GM12875 (cell line): ENCODE results near the gene FCRL5.

Source experiments
- H3K4me3 ChIP-seq: one replicate; pipeline ENCODE4 v1.5.1; 2011; ENCODE audit warnings: low read depth, low read length, control low read depth
- TF ChIP-seq, protein P1 (sequence below): IDR thresholded peaks from 2 replicates; pipeline ENCODE4 v1.5.1; 2011; ENCODE audit warnings: low read depth, mild to moderate bottlenecking, control low read depth, inconsistent platforms, low read length, moderate library complexity, borderline replicate concordance; ENCODE audit not compliant: insufficient read depth

The FCRL5 gene

GRCh38 chr1:157551694-157552693 lies at the start of gene FCRL5:
Gene FCRL5, minus strand, starts transcription at chr1:157552515. Its CDS starts 153 bp downstream, at chr1:157552362.
- no peak within 1 kb of the TSS for H3K4me3 ChIP-seq
- TF ChIP-seq, protein P1, sequence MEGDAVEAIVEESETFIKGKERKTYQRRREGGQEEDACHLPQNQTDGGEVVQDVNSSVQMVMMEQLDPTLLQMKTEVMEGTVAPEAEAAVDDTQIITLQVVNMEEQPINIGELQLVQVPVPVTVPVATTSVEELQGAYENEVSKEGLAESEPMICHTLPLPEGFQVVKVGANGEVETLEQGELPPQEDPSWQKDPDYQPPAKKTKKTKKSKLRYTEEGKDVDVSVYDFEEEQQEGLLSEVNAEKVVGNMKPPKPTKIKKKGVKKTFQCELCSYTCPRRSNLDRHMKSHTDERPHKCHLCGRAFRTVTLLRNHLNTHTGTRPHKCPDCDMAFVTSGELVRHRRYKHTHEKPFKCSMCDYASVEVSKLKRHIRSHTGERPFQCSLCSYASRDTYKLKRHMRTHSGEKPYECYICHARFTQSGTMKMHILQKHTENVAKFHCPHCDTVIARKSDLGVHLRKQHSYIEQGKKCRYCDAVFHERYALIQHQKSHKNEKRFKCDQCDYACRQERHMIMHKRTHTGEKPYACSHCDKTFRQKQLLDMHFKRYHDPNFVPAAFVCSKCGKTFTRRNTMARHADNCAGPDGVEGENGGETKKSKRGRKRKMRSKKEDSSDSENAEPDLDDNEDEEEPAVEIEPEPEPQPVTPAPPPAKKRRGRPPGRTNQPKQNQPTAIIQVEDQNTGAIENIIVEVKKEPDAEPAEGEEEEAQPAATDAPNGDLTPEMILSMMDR: no peak

- TF ChIP-seq, protein P1: no peak
- no peak overlapping the region for H3K4me3 ChIP-seq
Measured at GRCh38 chr1:157600236-157600635, 47.9 kb upstream of the FCRL5 start.

- TF ChIP-seq, protein P1: no peak
- H3K4me3 ChIP-seq: no peak within 1 kb of the TSS
Measured at GRCh38 chr1:157597959-157598667, 45.8 kb upstream of the FCRL5 start, which contains the start of gene FCRL4. Gene FCRL4, minus strand, starts transcription at chr1:157598085. Its CDS starts 141 bp downstream, at chr1:157597944.

DNA sequence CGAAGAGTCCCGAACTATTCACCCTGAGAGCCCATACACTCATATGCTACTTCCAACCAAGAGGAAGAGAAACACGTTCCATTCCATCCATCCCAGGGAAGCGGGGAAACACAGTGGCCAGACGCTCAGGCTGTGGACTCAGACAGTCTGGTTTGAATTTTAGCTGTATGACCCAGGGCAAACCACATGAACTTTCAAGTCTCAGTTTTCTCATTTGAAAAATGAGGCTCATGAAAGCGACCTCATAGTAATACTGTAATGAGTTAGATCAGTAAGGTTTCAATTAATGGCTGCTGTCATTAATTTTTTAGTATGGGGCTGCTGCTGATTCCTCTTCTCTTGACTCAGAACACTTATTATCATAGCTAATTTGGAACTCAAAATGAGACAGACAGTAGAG lies 44.1 kb upstream of the FCRL5 start:
- TF ChIP-seq, protein P1: no peak
- no peak overlapping the region for H3K4me3 ChIP-seq

DNA sequence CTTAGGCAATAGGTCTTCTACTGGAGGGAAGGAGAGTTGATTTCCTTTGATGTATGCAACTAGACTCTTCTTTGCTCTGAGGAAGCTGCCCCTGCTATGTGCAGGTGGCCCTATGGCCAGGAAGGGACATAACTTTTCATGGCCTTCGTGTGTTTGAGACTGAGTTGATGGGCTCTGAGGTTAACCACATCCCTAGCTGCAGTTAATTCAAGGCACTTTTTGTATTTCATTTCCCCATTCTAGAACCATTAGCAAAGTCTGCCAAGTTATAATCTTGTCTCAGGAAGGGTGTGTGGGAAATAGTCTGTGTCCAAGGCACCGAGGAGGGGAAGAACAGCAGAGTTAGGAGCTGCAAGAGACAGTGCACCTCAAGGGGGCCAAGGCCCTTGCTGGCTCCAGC lies 43.0 kb upstream of the FCRL5 start:
- H3K4me3 ChIP-seq: no peak overlapping the region
- TF ChIP-seq, protein P1: no peak

DNA sequence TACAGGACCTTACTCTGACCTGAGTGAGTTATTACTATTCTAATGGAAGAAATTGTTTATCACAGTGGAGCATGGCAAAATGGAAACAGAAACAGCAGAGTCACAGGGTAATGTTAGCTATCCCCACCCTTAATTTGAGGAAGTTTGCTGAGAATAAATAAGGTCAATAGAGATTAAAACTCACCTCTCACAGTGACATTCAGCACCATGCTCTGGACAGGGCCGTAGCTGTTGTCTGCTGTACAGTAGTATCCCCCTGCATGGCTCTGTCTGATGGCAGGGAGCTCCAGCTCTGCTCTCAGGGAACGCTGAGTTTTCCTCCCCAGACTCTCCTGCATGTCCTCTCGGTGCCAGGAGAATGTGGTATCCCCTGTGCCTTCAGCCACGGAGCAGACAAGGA lies 33.7 kb upstream of the FCRL5 start:
- TF ChIP-seq, protein P1: no peak
- H3K4me3 ChIP-seq: no peak overlapping the region
